Breast epithelium (tissue), 4 donors: ENCODE data around the gene SLC35G2. TPM values are rescaled to one million over a fixed set of nuclear protein-coding genes. Genes with fewer than 3 reads are reported as not detected.
"Not testable (repeated sequence)": the region's sequence is repeated elsewhere in the genome, so short reads cannot be mapped to it uniquely, and the experiment has no call there.

Experiments used
- DNase-seq, 2 donors: peaks; one replicate each; pipeline ENCODE4 v3.0.0-alpha.2; 2019; ENCODE audit warnings: low spot score in 2 of 2
- H3K27ac ChIP-seq, 2 donors: fragments of 200-600 bp; sonication (generic) in 1 of 2; one replicate each; pipeline ENCODE4 v1.5.1; 2016 to 2019; ENCODE audit warnings: mild to moderate bottlenecking in 1 of 2
- H3K27me3 ChIP-seq, 2 donors: fragments of 200-600 bp; sonication (generic) in 1 of 2; one replicate each; pipeline versions ENCODE4 v1.5.1 to v1.6.0; 2017 to 2019; ENCODE audit warnings: control low read depth in 1 of 2, mild to moderate bottlenecking in 1 of 2
- H3K36me3 ChIP-seq: fragments of 200-600 bp; one replicate; pipeline ENCODE4 v1.5.1; 2019
- H3K4me1 ChIP-seq, 2 donors: fragments of 200-600 bp; sonication (generic); one replicate each; pipeline ENCODE4 v1.5.1; 2016 to 2019; ENCODE audit warnings: control low read depth in 1 of 2
- H3K4me3 ChIP-seq, 3 donors: fragments of 200-600 bp; sonication (generic); 1 replicate in 2 of 3; 2 replicates in 1 of 3; pipeline ENCODE4 v1.5.1; 2016 to 2019; ENCODE audit warnings: mild to moderate bottlenecking in 3 of 3, moderate library complexity in 2 of 3
- H3K9me3 ChIP-seq, 2 donors: fragments of 200-600 bp; sonication (generic) in 1 of 2; one replicate each; pipeline ENCODE4 v1.5.1; 2016 to 2019; ENCODE audit warnings: control low read depth in 1 of 2
- POLR2A ChIP-seq: fragments of 450-650 bp; IDR thresholded peaks from one replicate; pipeline ENCODE4 v1.6.1; 2016; ENCODE audit warnings: antibody characterized with exemption, mild to moderate bottlenecking, moderate library complexity
- POLR2AphosphoS5 ChIP-seq, 3 donors: sonication (generic); formaldehyde crosslinking; IDR thresholded peaks; one replicate each; pipeline ENCODE4 v1.6.1; 2017; ENCODE audit warnings: antibody characterized with exemption in 3 of 3
- intact Hi-C: fragments of 100-400 bp; cut with DNase I; formaldehyde crosslinking; loops from one replicate; pipeline ENCODE4 v1.15.1; 2023; ENCODE audit warnings: low total_unique reads
- total RNA-seq, 3 donors: library from RNA; depleted of rRNA; stranded (reverse); fragments of >200 nt; gene quantifications; one replicate each; pipeline ENCODE4 v1.1.0, GENCODE V29; 2016
- TF ChIP-seq, protein P1 (sequence below), 3 donors: fragments of 450-650 bp; IDR thresholded peaks; one replicate each; pipeline ENCODE4 v1.5.1; 2016 to 2017; ENCODE audit warnings: antibody characterized with exemption in 3 of 3, mild to moderate bottlenecking in 3 of 3, moderate library complexity in 3 of 3

Gene SLC35G2
- total RNA-seq, 3 donors from 2014 or later: 6.0 to 9.5 (median 9.3) TPM

DNA sequence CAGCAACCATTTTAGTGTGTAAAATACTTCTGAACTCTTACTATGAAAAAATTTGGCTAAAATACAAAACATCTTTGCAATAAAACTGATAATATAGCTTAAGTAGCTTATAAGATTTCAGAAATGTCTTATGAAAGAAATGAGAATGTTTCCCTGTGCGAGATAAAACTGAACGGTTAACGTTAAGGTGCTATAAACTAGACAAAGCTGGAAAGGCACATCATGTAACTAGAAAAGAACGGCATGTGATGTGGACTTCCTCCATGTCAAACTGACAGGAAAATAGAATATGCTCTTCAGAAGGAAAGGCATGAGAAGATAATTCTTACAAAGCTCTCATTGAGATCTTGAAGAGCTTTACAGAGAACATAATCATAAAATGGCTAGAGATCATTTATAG lies 79.6 kb downstream of the SLC35G2 start:
- Histone ChIP-seq H3K27ac (peak overlapping the region; percentile 5 to 28), H3K4me1 (peaks cover 0 to 3% of the 10 kb centered on the region in 2 donors), H3K36me3 (no peaks in the 10 kb centered on the region), H3K4me3 (no peak overlapping the region), H3K9me3 (peaks cover 3 to 12% of the 10 kb centered on the region in 2 donors), H3K27me3 (no peaks in the 10 kb centered on the region)
- intact Hi-C loops: no loop called here
- TF ChIP-seq, protein P1, sequence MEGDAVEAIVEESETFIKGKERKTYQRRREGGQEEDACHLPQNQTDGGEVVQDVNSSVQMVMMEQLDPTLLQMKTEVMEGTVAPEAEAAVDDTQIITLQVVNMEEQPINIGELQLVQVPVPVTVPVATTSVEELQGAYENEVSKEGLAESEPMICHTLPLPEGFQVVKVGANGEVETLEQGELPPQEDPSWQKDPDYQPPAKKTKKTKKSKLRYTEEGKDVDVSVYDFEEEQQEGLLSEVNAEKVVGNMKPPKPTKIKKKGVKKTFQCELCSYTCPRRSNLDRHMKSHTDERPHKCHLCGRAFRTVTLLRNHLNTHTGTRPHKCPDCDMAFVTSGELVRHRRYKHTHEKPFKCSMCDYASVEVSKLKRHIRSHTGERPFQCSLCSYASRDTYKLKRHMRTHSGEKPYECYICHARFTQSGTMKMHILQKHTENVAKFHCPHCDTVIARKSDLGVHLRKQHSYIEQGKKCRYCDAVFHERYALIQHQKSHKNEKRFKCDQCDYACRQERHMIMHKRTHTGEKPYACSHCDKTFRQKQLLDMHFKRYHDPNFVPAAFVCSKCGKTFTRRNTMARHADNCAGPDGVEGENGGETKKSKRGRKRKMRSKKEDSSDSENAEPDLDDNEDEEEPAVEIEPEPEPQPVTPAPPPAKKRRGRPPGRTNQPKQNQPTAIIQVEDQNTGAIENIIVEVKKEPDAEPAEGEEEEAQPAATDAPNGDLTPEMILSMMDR (IDR thresholded peaks at IDR 0.05): no peak
- TF ChIP-seq POLR2AphosphoS5 (IDR thresholded peaks at IDR 0.05) (no peak), POLR2A (no peak)
- DNase-seq: no peak

DNA sequence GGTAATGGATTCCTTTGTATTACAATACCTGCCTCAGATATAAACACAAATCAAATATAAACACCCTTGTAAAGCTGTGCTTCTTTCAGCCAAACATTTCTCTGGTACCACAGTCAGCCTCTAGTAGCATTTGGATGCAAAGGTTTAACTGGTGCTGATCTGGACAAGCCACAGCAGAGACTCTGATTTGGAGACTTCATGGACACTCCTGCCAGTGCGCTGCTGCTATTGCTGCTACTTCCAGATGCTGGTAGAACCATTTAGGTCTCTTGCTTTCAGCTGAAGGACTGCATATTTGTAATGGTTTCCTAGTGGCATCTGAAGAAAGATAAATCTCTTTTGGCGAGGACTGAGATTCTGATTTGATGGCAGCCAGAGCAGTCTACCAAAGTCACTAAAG lies 80.0 kb downstream of the SLC35G2 start:
- Histone ChIP-seq H3K27ac (peak overlapping the region; percentile 5 to 28), H3K4me3 (no peak overlapping the region), H3K9me3 (peaks cover 7 to 16% of the 10 kb centered on the region in 2 donors), H3K36me3 (no peaks in the 10 kb centered on the region), H3K4me1 (no peaks in the 10 kb centered on the region), H3K27me3 (no peaks in the 10 kb centered on the region)
- intact Hi-C loops: no loop called here
- DNase-seq: no peak
- TF ChIP-seq POLR2A (no peak), POLR2AphosphoS5 (IDR thresholded peaks at IDR 0.05) (no peak)
- TF ChIP-seq, protein P1 (IDR thresholded peaks at IDR 0.05): no peak

DNA sequence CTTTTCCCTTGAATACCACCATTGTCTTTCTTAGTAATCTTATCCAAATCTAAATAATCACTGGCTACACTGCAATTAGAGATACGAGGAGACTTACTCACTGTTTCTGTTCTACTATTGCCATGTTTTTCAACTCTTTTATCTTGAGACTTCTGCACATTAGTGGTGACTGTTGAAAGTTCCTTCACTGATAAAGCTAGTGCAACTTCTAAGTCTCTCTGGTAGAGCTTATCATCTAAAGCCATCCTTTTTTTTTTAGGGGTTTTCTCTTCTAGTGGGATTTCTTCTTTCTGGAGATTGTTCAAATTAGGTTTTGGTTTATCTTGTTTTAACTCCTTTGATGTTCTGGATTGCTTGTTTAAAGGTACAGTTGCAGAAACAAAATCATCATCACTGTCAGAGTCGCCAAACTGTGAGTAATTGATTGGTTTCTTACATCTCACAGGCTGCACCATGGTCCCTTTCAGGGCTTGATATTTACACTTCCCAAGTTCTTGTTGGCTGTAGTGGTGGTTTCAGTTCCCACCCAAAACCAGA lies 80.8 kb downstream of the SLC35G2 start:
- intact Hi-C loops: no loop called here
- Histone ChIP-seq H3K9me3 (peaks cover 11 to 23% of the 10 kb centered on the region in 2 donors), H3K4me3 (no peak overlapping the region), H3K27ac (no peak overlapping the region), H3K36me3 (no peaks in the 10 kb centered on the region), H3K27me3 (no peaks in the 10 kb centered on the region), H3K4me1 (no peaks in the 10 kb centered on the region)
- no peak for DNase-seq
- TF ChIP-seq, protein P1 (IDR thresholded peaks at IDR 0.05): no peak
- no peak for TF ChIP-seq POLR2AphosphoS5 (IDR thresholded peaks at IDR 0.05)
- no peak for TF ChIP-seq POLR2A

DNA sequence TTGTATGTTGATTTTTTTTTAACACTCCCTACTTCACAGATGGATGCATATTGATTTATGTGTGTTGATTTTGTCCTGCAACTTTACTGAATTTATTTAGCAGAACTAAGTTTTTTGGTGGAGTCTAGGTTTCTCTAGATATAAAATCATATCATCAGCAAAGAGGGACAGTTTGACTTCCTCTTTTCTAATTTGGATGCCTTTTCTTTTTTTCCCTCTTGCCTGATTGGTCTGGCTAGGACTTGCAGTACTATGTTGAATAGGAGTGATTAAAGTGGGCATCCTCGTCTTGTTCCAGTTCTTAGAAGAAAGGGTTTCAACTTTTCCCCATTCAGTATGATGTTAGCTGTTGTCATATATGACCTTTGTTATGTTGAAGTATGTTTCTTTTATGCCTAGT lies 81.8 kb downstream of the SLC35G2 start:
- H3K27me3 ChIP-seq, DNase-seq, H3K4me1 ChIP-seq, H3K4me3 ChIP-seq, H3K36me3 ChIP-seq, intact Hi-C loops, H3K27ac ChIP-seq: not testable (repeated sequence)
- peaks cover 17 to 28% of the 10 kb centered on the region in 2 donors for H3K9me3 ChIP-seq

DNA sequence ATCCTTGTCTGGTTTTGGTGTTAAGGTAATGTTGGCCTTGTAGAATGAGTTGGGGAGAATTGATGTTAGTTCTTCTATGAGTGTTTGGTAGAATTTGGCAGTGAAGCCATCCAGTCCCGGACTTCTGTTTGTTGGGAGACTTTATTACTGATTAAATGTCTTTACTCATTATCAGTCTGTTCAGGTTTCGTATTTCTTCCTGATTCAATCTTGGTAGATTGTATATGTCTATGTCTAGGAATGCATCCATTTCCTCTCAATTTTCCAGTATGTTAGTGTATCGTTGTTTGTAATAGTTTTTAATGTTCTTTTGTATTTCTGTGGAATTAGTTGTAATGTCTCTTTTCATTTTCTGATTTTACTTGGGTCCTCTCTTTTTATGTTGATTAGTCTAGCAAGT lies 82.5 kb downstream of the SLC35G2 start:
- intact Hi-C loops: no loop called here
- TF ChIP-seq POLR2A (no peak), POLR2AphosphoS5 (IDR thresholded peaks at IDR 0.05) (no peak)
- TF ChIP-seq, protein P1 (IDR thresholded peaks at IDR 0.05): no peak
- H3K4me3 ChIP-seq: no peak overlapping the region
- H3K36me3 ChIP-seq: no peaks in the 10 kb centered on the region
- no peak for DNase-seq
- H3K9me3 ChIP-seq: peaks cover 19 to 28% of the 10 kb centered on the region in 2 donors
- H3K27ac ChIP-seq: no peak overlapping the region
- H3K27me3 ChIP-seq: no peaks in the 10 kb centered on the region
- H3K4me1 ChIP-seq: no peaks in the 10 kb centered on the region

DNA sequence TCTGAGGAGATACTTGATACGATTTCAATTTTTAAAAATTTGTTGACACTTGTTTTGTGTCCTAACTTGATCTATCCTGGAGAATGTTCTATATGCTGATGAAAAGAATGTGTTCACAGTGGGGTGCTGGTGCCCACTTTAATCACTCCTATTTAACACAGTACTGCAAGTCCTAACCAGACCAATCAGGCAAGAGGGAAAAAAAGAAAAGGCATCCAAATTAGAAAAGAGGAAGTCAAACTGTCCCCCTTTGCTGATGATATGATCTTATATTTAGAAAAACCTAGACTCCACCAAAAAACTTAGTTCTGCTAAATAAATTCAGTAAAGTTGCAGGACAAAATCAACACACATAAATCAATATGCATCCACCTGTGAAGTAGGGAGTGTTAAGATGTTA lies 83.6 kb downstream of the SLC35G2 start:
- peaks cover 19 to 28% of the 10 kb centered on the region in 2 donors for H3K9me3 ChIP-seq
- H3K4me3 ChIP-seq, H3K27ac ChIP-seq, intact Hi-C loops, DNase-seq, H3K27me3 ChIP-seq, H3K4me1 ChIP-seq, H3K36me3 ChIP-seq: not testable (repeated sequence)
